Ishikawa (cell line): ENCODE measurements around the gene P2RX6.

Source experiments
- EP300 ChIP-seq: IDR thresholded peaks from 2 replicates; pipeline ENCODE4 v1.6.1; 2012; ENCODE audit warnings: borderline replicate concordance
- NFIC ChIP-seq: IDR thresholded peaks from 2 replicates; pipeline ENCODE4 v1.6.1; 2012

DNA sequence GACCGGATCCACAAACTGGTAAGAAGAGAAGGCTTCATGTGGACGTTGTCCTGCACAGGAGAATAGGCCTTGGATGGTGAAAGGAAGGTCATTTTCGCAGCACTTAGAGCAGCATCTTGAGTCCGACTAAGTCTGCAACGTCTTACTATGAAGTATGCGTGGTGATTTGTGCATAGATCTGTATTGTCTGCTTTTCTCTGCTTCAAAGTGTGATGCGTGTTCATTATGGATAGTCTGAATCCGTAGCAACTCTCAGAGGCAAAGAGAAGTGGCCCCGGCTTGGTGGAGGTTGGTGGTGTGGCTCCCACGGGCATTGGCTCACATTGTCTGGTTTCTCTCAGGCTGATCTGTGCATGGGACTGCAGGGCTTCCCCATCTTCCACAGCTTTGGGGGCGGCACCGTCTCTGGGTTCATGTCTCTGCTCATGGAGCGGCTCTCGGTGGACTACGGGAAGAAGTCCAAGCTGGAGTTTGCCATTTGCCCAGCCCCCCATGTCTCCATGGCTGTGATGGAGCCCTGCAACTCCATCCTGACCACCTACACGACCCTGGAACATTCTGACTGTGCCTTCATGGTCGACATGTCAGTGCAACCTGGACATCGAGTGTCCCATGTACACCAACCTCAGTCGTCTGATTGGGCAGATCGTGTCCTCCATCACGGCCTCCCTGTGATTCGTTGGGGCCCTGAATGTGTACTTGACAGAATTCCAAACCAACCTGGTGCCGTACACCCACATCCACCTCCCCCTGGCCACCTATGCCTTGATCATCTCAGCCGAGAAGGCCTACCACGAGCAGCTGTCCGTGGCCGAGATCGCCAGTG lies 52.3 kb downstream of the P2RX6 start:
- no peak for TF ChIP-seq EP300
- TF ChIP-seq NFIC: no peak
